HG03175 (cell line): ENCODE data around the gene HS3ST1.
A peak's percentile ranks its signal among the peaks of the same experiment; 100 is the strongest.

ENCODE experiments used
- ATAC-seq: cut with Tn5 transposase; IDR thresholded peaks from one replicate; pipeline ENCODE4 v1.9.1; 2021; ENCODE audit warnings: mild to moderate bottlenecking, moderate library complexity; ENCODE audit not compliant: unreplicated experiment

The HS3ST1 gene

DNA sequence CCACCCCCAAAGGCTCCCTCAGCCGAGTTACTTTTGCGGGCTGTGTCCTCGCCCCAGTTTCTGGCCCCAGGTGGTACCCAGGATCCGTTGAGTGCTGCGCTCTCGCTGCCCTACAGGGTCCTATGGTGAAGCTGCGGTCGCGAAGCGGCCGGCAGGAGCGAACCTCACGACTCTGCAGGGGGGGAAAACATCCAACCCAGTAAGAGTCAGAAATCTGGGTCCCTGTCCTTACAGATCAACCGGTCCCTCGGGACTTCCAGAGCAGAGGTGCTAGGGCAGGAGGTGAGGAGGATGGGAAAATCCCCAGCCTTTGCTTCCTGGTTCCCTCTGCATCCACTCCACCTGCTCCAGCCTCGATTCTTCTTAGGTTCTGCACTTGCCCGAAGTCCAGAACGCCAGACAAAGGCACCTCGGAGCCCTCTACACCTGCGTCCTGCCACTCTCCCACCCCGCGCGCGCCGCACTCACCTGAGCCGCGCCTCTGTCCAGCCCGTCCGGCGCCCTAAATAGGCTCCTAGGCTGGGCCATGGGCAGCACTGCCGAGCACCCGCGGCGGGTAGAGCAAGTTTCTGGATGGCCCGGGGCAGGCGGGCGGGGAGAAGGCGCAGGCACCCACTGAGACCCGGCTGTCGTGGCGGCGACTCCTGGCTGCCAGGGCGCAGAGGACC, at the start of gene HS3ST1:
Gene HS3ST1, minus strand, starts transcription at position 664 of the 668 bp plus-strand sequence. CDS start 28,889 bp downstream, outside the sequence.
- peak; percentile 38 for ATAC-seq

DNA sequence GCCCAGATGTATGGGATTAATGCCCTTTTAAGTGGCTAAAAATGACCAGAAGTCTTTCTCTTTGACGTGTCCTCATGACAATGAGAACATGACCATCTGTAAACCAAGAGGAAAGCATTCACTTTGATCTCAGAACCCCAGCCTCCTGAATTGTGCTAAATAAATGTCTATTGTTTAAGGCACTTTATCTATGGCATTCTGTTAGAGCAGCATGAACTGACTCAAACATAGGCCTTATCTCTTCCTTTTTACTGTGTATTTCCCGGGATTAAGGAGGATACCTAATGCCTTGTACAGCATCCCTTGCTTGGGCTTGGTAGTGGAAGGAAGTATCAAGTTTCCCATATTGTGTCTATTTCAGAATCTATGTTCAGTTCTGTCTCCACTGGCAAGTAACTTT, 47.2 kb upstream of the HS3ST1 start:
- no peak for ATAC-seq

DNA sequence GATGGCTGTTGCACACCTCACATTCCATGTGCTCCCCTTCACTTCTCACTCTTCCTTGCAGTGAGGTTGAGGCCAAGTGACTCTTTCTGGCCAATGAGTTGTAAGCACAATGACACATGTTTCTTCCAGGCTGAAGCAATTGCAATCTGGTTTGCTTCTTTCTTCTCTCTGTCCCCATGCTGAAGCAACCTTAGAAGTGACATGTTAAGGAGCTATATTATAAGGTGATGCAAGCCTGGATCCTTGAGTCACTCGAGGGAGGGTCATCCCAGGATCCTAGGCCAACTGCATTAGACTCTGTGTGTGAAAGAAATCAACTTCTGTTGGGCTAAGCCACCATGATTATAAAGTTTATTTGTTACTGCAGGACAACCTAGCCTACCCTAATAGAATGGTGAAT, 45.5 kb upstream of the HS3ST1 start:
- no peak for ATAC-seq

DNA sequence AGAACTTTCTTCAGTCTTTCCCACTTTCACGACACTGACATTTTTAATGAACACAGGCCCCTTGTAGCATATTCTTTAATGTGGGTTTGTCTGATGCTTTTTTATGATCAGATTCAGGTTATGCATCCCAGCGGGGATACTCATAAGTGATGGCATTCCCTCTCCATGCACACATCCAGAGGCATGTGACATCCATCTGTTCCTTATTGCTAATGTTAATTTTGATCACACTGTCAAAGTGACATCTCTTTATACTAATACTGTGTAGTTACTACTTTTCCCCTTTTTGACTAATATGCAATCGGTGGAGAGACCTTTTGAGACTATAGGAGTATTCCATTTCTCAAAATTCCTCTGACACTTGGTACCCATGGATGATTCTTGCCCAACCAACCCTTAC, 43.8 kb upstream of the HS3ST1 start:
- ATAC-seq: no peak

DNA sequence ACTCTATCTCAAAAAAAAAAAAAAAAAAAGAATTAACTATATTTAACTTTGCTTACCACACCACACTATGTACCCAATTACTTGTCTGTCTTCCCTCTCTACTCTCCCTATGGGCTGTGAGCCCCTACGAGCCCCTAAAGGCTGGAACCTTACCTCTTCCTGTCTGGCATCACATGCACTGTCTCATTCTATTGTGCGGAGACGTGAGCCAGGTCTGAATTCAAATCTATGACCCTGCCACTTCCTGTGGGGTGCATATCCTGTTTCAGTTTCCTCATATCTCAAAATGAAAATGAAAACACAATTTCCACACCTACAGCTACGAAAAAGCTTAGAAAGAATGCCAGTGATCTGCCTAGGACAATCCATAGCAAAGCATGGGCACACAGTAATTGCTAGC, 42.9 kb upstream of the HS3ST1 start:
- ATAC-seq: peak; percentile 77

DNA sequence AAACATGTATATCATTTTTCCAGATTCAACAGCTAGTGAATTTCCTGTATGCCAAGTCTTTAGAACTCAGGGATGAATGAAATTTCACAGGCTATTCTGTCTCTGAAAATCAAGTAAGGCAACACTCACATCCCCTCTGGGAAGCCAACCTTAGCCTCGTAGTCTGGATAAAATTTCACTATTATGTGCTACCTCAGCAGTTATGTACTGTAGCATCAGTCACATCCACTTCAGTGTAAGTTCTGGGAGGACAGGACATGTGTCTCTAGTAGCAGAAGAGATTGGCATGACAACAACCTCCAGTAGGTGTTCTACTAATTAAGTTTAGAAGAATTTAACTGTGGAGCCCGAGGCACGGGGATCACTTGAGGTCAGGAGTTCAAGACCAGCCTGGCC, 42.4 kb upstream of the HS3ST1 start:
- peak; percentile 4 for ATAC-seq

DNA sequence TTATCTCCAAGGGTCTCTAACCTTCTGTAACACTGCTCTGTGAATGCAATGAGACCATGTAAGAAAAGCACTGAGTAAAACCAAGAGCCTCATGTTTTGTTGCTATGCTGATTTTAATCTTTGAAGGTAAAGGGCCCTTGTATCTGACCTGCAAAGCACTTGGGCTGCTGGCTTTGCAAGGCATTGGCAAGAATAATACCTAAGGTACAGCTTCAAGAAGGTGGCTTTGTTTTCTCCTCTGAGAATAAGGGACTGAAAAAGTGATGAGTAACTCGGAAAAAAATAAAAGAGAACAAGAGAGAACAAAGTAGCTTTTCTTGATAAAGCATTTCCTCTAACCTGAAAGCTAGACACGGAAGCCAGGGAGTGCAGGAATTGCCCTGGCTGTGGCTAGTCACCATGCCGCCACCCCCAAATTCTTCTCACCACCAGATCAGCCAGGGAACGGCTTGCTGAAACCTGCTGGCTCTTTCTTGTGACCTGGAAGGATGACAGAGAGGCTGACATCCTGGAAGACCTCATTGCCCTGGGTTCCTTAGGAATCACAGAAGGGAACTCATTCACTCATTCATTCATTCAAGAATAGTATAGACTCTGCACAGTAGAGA, 41.8 kb upstream of the HS3ST1 start:
- peak; percentile 58 for ATAC-seq

DNA sequence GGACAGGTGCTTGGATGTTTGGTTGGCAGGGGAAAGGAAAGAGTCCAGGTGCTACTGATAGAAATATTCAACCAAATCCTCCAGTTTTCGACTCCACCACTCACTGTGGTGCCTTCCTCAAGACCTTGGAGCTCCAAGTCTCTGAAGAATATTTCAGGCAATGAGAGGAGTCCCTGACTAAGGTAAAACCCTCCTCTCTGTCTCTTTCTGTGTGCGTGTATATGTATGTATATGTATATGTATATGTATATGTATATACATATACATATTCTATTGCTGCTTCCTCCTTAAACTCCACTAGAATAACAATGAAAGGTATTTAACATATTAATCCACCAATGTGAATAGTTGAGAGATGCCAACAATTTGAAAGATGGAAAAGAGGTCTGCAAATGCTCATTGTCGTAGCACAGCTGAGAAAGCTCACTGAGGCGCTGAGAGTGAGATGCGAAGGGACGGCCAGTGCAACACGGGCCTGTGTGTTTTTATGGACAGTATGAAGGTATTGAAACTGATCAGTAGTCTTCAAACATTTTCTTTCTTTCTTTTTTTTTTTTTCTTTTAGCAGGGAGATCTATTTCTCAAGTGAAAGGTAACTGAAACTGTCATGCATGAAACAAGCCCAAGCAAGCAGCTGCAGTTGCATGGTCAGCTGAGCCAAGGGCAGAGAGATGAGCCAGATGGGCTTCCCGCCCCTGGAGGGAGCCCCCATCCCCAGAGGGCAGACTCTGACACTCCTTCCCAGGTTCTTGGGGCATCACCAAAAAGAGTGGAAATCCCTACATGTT, 41.1 kb upstream of the HS3ST1 start:
- peak; percentile 60 for ATAC-seq

DNA sequence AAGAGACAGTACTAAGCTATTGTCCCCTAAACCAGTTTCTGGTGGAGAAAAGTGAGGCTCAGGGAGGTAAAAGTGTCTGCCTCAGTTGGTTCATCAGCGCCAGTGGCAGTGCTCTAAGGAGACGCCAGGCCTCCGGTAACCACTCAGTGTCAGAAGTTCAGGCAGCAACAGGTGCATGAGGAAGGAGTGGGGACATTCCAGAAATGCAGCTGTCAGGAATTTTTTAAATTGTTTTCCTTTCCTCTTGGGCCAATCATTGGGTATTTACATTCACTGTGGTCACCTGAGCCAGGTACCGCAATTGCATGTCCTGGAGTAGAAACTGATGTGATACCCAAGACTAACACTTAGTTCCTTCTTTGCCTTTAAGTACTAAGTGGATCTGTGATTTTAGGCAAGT, 40.2 kb upstream of the HS3ST1 start:
- ATAC-seq: no peak

DNA sequence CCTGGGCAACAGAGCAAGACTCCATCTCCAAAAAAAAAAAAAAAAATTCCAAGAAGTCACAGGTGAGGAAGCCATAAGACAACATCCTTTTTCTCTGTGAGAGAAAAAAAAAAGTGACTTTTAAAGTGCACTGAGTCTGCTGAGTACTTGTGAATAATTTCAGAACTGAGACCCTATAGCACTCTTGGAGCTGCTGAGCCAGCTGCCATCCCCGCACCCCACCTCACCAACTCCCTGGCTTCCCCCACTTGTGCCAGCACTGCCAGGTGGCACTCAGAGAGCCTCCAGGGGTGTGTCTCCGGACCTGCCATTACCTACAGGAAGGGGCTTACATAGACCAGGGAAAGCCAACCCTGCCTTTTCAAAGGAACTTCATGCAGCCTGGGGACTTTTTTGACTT, 39.2 kb upstream of the HS3ST1 start:
- ATAC-seq: no peak

DNA sequence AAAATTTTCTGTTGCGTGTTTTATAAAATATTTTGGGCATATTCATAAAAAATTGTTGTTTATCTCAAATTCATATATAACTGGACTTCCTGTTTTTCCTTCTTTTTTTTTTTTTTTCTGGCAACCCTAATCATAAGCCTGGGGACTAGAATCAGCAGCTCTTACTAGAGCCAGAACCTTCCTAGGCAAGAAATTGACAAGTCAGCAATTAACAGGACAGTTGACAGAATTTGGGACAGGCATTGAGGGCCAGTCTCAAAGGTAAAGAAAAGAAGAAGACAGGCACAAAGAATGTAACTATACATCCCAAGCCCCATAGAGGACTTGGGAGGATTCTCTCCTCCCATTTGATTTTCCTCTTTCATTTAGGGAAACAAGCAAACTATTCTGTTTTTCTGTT, 35.0 kb upstream of the HS3ST1 start:
- no peak for ATAC-seq

DNA sequence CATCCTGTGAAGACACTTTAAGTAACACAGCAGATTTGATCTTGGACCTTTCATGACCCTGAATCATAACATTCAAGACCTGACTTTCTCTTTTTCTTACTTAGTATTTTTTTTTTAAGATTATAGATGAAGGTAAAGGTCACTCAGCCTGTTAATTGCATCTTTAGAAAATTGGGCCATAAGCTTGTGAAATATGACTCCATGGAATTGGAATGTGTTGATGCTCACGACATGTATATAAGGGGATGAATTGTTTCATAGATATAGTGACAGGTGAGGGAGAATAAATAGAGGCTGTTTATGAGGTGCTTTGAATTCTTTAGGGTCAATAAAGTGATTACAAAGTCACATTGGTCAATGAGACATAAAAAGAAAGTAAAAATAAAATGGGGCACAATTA, 27.7 kb upstream of the HS3ST1 start:
- no peak for ATAC-seq

DNA sequence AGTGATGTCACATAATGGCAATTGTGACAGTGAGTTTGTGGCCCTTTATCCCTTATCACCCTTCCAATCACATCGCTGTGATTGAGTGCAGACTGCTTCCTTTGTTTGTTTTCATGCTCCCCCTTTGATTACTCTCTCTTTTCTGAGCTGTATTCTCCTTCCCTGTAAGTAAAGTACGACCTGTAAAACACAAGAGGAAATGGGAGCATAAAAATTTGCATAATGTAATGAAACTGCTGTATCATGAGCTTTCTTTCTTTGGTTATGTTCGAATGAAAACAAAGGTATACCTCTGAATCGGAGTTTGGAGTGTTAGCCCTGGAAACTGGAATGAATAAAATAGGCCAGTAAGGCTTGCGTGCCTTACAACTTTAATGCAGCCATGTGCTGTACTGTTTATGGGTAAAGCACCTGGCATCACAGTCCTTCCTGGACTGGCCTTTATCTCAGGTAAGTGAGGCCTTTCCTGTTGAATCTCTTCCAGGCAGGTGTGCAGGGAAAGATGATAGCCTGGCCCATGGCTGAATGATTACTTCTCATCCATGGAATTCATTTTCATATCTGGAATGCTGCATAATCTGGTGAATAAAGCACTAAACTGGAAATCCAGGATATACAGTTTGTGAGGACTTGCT, 26.6 kb upstream of the HS3ST1 start:
- no peak for ATAC-seq

DNA sequence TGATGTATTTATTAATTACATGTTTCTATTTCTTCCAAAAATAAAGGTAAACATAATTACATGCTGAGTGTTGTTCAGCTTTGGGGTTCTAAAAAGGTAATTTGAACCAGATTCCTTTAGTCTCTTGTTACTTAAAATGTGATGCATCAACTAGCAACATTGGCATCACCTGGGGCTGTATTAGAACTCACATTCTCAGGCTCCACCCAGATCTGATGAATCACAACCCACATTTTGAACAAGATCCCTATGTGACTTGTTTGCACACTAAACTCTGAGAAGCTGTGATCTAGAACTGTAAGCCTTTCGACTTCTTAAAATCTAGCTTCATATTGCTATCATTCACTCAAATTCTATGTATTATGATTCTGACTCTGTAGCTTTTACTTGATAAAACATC, 23.0 kb upstream of the HS3ST1 start:
- no peak for ATAC-seq

DNA sequence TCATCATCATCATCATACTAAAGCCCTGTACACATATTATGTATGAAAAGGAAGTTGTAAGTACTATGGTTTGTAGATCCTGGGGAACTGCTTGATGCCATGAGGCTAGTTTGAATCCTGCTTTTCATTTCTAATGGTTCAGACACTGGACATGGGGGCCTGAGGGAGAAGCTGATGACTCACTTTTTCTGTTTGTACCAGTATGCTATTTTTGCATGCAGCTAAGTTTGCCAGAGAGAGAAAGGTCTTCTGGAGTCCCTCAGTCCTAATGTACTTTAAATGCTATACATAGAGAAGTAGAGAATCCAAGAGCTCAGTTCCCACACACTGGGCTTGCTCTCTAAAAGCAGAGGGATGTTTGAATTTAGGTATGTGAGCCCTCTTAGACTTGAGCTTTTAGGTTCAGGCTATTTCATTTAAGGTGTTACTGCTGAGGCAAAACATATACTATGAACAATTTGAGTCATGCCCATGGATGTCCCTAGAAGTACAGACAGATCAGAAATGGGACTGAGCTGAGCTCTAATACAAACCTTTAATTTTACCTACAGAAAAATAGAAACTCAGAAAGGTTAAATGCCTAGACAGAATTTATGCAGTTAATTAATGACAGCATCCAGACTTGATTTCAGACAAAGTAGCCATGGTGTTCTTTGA, 17.6 kb upstream of the HS3ST1 start:
- no peak for ATAC-seq

DNA sequence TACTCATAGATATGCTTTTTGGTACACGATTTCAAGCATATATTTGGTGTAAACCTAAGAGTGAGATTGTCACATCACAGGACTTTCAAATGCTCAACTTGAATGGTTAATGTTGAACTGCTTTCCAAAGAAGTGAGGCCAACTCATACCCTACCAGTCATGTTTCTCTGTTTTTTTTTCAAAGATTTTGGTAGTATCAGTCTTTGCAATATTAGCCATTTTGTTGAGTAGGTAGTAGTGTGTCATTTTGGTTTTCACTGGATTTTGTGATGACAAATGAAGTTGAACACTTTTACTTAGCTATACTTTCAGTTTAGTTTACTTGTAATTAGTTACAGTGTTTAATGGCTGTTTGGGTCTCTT, 12.5 kb upstream of the HS3ST1 start:
- no peak for ATAC-seq

DNA sequence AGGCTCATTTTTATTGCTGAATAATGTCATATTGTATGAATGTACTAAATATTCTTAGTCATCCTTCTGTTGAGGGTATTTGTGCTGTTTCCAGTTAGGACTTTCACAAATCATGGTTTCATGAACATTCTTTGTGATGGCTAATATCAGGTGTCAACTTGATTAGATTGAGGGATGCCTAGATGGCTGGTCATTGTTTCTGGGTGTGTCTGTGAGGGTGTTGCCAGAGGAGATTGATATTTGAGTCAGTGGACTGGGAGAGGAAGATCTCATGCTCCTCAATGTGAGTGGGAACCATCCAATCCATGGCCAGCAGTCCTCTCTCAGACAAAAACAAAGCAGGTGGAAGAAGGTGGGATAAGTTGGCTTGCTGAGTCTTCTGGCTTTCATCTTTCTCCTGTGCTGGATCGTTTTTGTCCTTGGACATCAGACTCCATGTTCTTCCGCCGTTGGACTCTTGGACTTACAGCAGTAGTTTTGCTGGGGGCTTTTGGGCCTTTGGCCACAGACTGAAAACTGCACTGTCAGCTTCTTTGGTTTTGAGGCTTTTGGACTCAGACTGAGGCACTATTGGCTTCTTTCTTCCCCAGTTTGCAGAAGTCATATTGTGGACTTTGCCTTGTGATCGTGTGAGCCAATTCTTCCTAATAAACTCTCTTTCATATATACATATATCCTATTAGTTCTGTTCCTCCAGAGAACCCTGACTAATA, 11.9 kb upstream of the HS3ST1 start:
- no peak for ATAC-seq

DNA sequence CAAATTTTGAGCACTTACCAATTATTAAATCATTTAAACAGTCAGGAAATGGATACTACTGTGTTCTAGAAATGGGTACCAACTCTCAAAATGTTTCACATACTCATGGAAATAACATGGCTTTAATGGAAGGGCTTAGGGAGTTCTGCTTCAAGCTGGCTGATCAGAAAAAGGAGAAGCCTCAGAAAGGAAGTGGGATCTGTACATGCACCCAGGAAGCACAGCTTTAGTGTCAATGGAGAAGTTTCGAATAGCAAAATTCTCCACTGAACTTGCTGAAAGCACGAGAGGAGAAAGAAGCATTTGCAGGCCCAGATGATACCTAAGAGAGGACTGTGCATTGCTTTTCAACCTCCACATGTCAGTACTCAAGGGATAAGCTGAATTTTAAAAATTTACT, 11.1 kb upstream of the HS3ST1 start:
- ATAC-seq: no peak

DNA sequence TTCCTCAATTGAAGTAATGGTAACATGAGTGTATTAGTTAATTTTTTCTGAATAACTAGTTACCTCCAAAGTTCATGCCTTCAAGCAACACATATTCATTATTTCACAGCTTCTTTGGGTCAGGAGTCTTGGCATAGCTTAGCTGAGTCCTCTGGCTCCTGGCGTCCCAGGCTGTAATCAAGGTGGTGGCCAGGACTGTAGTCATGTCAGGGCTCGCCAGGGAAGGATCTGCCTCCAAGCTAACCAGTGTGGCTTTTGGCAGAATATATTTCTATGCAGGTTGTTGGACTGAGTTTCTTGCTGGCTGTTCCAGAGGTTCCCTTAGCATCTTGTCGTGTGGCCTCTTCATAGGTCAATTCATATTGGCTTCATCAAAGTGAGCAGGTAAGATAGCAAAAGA, 10.0 kb upstream of the HS3ST1 start:
- no peak for ATAC-seq

DNA sequence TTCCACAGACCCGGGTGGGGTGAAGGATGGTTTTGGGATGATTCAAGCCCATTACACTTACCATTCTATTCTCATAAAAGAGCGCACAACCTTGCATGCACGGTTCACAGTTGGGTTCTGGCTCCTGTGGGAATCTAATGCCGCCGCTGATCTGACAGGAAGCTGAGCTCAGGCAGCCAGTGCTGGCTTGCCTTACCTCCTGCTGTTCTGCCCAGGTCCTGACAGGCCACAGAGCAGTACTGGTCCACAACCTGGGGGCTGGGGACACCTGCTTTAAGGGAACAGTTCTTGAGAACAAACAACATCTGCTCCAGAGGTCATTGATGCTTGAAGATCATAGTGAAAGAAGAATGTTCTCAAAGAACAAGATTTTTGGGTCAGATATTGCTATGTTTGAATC, 8.0 kb upstream of the HS3ST1 start:
- ATAC-seq: peak; percentile 55

DNA sequence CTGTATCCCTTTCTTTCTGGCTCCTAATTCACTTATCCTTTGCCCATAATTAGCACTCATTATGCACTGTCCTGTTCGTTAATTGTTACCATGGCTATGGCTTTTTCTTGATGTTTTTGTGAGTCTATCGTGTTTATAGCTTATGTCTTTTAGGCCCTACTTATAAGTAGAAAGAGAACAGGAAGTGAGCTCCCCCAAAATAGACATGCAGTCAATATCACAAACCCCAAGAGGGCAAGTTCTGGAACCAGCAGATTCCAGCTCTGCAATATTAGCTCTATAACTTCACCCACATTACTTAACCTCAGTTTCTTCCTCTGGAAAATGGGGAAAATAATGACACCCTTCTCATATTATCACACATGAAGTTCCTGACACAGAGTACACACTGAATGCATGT, 7.4 kb upstream of the HS3ST1 start:
- peak; percentile 77 for ATAC-seq
